ENCODE results near the gene TOR4A. TPM values are rescaled to one million over a fixed set of nuclear protein-coding genes. Genes with fewer than 3 reads are reported as not detected.
A peak's percentile ranks its signal among the peaks of the same experiment; 100 is the strongest.

TOR4A gene
- total RNA-seq, 1 experiment from 2014 or later: 74.7 TPM

DNA sequence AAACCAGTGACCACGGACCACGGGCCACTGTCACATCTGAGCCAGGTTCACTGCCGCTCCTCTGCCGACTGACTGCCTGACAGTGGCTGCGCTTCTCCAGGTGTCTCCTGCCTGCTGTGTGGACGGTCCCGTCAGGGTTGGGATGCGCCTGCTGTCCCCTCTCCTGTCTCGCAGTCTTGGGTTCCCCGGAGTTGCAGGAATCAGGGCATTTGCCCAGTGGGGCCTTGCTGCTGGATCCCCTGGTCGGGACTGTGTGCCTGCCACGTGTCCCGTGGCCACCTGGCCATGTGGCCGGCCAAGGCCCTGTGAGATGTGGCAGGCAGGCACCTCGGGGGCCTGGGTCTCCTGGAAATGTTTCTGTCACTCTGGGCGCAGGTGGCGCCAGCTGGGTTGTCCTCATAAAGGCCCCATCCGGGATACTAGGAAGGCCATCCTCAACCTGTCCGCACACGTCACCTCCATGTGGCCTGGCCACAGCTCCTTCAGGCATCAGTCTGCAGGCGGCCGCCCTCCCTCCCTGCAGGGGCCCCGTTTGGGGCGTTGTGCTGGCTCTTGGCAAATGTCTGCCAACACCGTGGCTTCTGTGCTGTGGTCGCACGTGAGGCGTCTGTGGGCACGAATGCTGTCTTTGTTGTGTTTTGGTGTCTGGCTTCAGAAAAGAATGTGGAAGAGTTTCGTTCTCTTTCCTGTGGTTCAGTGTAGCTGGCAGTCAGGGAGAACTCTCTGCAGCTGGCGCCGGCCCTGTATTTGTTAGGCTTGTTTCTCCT, 6.4 kb upstream of the TOR4A start:
- no peak for DNase-seq (ENCODE audit: low read depth)

DNA sequence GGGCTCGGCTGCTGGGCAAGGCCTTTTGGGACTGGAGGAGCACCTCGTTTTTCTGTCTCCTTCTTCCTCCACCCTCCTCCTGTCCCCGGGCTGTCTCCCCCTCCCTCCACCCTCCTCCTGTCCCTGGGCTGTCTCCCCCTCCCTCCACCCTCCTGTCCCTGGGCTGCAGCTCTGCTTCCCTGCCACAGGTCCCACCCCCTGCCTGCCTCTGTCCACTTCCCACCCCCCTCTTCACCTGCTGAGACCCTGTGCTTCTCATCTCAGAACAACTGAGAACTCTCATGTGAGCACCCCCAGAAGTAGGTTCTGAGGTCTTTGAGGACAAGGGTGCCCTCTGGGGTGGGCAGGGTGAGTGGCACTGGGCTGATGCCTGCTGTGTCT, 5.8 kb upstream of the TOR4A start:
- DNase-seq (ENCODE audit: low read depth): no peak

DNA sequence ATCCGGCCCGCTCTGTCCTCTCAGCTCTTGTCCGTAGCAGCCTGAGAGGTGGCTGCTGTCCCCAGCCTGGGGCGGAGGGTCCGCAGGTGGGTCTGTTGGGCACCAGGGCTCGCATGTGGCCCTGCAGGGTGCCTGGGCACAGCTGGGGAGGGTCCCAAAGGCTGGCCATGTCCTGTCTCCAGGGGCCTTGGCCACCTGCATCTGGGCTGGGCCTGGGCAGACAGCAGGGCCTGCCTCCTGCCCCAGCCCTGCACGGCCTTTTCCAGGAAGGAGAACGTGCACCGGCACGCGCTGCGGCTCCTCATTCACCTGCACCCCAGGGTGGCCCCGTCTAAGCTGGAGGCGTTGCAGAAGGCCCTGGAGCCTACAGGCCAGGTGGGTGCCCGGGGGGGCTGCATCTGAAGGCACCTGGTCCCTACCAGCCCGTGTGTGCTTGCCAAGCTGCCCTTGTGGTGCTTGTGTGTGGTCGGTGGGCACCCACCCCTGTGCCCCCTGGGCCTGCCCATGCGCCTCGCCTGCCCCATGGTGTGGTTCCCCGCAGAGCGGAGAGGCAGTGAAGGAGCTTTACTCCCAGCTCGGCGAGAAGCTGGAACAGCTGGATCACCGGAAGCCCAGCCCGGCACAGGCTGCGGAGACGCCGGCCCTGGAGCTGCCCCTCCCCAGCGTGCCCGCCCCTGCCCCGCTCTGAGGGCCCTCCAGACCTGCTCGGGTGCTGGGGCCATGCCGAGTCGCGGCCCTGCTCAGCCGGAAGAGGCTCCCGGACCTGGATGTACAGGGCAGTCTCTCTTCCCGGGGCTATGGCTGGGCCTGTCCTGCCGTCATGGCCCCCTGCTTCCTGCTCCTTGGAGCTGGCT, 5.1 kb upstream of the TOR4A start:
- DNase-seq (ENCODE audit: low read depth): no peak

DNA sequence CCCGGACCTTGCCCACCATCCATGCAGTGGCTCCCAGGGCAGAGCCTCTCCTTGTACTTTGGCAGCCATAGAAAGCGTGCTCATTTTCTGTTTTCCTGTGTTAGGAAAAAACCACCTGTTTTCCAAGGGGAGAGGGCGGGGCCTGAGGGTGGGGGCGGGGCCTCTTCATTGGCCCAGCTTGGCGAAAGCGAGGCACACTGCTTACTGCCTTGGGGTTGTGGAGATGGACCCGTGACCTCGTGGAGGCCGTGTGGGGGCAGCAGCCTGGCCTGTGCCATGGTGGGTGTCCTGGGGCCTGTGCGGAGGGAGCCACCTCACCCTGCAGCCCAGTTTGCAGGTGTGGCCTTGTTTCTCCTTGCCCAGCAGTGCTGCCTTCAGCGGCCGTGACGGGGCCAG, 4.4 kb upstream of the TOR4A start:
- no peak for DNase-seq (ENCODE audit: low read depth)

DNA sequence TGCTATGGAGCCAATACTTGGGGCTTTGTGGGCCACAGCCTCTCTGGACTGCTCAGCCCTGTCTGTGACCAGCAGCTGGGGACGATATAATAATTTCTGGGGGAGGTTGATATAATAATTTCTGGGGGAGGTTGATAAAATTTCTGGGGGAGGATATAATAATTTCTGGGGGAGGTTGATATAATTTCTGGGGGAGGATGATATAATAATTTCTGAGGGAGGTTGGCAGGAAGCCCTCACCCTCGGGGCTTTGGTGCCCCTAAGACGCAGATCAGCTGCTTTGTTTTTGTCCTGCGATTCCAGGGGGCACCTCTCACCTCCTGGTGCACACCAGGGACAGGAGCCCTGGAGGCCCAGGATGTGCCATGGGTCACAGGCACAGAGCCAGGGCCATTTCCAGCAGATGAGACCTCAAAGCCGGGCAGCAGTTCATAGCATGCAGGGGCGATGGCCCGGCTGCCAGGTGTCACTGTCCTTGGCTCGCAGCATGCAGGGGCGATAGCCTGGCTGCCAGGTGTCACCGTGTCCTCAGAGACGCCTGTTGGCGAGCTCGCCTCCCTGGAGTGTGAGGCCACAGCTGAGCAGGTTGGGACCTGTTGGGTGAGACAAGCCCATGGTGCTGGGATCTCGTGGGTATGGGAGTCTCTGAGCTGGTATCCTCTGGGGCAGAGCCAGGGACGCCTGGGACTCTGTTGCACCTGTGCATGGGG, 3.8 kb upstream of the TOR4A start:
- DNase-seq (ENCODE audit: low read depth): no peak

DNA sequence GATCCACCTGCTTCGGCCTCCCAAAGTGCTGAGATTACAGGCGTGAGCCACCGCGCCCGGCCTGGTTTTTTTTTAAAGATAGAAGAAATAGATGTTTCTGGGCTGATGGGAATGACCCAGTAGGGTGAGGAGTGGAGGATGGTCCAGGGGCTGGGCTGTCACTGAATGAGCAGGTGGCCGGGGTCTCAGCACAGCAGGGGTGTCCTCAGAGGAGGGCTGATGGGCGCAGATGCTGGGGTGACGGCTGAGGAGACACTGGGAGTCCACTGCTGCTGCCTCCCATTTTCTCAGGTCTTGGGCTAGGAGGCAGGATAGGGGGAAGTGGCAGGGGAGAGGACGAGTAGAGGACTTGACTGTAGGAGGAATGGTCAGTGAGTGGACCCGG, 2.3 kb upstream of the TOR4A start:
- no peak for DNase-seq (ENCODE audit: low read depth)

DNA sequence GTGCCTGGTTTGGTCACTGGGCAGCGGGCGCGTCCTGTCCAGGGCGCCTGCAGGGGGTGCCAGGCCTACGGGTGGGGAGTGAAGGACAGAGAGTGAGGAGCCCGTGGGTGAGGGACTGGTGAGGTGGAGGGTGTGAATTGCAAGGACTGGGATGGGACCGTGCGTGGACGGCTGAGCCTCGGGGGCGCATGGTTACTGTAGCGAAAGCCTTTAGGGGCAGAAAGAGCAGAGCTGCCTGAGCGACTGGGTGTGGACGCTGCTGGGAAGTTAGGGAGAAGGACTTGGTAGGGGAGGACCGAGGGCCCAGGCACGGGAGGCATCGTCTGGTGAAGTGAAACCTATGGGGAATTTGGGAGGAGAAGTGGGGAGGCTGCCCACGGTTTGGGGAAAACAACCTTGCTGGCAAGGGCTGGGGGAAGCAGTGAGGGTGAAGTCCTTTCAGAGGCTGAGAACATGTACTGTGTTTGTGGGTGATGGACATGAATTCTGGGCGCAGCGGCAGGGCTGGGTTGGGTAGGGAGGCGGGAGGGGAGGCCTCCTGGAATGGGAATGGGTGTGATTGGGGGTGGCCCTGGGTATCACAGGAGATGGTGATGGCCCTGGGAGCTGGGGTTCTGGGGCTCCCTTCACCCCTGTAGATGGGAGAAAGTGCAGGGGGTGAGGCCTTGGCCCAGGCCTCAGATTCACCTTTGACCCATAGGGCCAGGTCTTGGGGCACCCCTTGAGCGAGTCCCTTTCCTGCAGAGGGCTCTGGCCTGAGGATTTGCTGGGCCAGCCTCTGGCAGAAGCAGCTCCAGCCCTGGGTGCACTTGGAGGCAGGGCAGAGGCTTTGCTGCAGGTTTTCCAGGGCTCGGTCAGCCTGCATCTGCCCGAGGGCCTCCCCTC, 1.7 kb upstream of the TOR4A start:
- DNase-seq (ENCODE audit: low read depth): no peak

DNA sequence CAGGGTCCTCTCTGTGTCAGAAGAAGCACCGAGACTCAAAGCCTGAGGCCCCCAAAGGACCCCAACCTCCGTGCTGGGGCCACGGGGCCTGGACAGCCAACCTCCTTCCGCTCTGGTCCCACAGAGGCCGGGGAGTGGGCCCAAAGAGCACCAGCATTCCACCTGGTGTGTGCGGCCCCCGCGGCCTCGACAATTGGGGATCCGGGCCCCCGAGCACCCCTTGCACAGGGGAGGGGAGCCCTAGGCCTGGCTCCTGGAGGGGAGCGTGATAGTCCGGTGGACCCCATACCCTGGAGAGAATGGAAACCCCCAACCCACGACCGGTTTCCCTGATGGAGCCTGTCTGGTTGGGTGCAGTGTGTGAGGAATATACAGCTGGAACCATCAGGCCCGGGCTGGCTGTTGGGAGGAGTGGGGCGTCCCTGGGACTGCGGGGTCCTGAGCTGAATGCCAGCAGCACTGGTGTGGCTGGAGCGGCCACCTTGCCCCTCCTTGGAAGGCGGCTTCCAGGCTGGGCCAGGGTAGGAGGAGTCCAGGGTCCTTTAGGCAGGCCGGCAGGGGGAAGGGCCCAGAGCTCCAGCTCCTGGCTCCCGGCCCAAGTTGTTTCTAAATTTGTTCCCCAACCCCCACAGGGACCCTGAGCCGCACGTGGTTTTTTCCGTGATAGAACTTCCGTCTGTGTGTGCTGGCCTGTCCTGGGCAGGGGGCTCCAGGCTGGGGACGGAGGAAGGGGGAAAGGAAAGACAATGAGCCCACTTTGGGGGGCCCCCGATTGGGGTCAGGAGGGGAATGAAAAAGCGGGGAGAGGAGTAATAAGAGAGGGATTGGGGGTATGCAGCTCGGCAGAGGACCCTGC, 825 bp upstream of the TOR4A start:
- DNase-seq (ENCODE audit: low read depth): peak; percentile 78

DNA sequence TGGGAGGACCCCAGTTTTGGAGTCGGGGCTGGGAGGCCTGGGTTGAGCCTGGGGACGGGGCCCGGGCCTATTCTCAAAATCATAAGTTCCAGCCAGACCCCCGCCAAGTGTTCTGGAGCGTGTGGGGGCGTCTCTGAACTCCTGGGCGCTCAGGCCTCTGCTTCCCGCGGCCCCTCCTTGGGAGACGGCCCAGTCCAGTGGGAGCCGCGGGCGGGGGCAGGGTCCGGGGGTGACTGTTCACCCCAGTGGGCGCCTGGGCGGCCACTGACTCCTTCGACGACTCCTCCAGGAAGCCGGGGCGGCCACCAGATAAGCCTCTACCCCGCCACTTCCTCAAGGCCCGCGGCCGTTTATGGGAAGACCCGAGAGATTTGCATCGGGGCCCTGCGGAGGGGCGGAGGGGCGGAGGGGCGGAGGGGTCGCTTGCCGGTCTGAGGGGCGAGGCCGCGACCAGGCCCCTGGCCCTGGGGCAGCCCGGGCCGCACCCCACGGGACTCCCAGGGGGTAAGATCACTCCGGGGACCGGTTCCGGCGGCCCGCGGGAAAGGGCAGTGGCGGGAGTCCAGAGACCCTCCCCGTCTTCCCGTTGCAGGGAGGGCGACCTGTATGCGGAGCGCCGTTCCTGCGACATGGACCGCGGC, 655 bp downstream of the TOR4A start:
- DNase-seq (ENCODE audit: low read depth): no peak

DNA sequence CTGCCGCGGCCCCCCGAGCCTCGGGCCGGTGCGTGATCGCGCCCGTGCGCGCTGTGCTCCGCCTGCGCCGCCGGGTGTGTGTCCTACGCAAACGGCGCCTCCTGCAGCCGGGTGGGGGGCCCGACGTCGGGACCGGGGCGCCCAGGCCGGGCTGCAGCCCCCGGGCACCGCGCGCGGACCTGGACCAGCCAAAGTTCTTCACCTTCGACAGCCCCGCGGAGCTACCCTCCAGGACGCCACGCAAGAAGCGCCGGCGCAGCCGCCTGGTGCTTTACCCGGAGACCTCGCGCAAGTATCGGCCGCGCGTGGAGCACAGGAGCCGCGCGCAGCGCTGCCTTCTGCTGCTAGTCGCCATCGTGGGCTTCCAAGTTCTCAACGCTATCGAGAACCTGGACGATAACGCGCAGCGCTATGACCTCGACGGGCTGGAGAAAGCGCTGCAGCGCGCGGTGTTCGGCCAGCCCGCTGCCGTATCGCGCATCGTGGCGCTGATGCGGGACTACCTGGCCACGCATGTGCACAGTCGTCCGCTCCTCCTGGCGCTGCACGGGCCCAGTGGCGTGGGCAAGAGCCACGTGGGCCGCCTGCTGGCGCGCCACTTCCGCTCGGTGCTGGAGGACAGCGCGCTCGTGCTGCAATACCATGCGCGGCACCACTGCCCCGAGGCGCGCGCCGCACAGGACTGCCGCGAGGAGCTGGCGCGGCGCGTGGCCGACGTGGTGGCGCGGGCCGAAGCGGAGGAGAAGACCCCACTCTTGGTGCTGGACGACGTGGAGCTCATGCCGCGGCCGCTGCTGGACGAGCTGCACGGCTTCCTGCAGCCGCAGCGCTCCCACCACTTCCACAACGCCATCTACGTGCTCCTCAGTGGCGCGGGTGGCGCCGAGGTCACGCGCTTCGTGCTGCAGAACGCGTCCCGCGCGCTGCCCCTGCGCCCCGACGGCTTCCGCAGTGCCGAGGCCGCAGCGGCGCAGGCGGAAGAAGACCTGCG, 1.5 kb downstream of the TOR4A start:
- no peak for DNase-seq (ENCODE audit: low read depth)

DNA sequence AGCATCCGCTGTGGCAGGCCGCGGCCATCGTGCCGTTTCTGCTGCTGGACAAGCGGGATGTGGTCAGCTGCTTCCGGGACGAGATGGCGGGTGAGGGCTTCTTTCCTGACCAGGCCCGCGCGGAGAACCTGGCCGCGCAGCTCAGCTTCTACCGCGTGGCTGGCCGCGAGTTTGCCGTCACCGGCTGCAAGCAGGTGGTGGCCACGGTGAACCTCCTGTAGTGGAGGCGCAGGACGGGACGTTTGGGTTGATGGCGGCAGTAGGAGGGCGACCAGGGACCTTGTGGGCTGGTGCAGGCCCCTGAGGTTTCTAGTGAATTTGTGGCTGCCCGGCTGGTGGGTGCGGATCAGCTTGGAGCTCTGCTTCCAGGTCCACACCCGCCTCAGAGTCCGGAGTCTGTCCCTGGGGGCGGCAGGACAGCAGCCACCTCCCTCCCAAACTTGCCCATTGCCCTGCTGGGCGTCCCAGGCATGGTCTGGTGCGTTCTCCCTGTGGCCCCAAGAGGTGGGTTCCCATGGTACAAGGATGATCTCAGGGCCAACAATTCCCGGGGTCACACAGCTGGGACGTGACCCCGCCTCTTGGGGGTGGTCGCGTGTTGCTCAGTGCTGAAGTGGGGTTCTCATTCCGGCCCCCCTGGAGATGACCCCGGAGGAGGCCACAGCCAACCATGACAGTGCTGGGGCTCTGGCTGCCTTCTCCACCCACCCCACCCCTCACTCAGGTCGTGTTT, 2.4 kb downstream of the TOR4A start:
- no peak for DNase-seq (ENCODE audit: low read depth)

DNA sequence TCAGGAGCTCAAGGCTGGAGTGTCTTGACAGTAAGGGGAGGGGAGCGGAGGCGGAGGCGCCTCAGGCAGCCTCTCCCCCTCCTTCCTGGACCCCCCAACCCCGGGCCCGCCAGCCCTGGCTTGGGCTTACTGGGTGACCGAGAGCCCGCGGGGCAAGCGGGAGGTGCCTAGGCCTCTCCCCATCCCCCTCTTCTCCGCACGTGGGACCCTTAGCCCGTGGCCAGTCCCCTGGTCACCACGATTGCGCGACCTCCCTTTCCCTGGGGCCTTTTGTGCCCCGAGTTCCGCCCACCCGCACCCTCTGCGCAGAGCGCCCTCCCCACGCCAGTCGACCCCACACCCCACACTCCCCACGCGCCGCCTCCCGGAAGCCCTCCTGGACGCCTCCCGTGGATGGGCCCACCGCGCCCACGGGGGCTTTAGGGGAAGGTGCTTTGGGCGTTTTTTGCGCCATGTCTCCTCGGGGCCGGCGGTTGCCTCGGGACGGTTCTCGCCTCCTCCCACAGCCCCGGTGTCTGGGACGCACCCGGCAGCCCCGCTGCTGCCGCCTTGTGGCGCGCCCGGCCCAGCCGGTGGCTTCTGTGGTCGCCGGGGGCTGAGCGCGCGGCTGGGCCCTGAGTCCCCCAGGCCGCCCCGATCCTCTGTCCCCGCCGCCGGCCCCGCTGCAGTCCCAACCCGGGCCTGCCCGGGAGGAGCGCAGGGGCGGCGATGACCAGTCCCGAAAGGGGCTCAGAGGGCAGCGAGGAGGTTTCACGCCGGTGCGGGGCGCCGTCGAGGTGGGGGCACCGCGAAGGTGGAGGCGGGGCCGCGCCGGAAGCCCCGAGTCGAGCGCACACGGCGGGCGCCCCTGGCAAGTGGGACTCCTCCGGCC, 3.2 kb downstream of the TOR4A start:
- no peak for DNase-seq (ENCODE audit: low read depth)

DNA sequence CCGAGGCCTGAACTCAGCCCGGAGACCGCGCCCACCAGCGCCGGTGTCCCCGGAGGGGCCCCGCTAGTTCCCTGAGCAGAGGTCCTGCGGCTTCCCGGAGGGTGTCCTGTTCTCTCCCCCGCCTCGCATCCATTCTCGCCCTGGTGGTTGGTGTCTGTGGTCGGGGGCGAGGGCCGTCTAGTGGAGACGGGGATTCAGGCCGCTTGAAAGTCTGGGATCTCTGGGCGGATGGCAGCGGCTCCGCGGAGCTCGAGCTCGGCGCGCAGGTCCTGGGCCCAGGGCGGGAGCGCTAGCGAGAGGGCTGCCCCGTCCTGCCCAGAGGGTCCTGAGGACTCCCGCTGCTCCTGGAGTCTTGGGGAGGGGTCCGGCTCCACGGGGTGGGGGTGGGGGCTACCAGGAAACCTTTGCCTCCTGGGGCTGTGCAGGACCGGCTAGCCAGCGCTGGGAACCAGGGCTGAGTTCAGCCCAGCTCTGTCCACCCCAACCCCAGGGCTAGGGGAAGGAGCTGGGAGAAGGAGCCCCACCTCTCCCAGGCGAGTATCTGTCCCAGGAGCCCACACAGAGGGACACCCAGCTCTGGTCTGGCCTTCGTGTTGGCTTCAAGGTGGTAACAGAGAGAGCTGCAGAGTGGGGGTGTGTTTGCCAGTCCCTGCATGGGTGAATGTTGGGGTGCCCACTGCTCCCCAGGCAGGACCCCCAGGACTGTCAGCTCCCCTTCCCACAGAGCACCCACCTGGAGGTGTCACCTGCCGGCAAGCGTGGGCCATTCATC, 4.0 kb downstream of the TOR4A start:
- DNase-seq (ENCODE audit: low read depth): no peak

DNA sequence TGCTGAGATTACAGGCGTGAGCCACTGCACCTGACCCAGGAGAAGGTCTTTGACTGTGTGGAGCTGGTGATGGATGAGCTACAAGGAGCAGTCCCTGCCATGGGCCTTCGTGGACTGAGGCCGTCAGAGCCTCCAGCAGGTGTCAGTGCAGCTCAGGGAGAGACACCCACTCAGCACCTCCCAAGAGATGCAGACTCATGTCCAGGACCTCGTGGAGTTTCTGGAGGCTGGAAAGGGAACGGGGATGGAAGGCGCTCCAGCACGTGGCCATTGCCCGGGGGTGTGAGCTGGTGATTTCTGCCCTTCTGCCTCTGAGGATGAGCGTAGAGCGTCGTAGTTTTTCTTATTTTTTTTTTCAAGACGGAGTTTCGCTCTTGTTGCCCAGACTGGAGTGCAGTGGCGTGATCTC, 9.5 kb downstream of the TOR4A start:
- peak; percentile 77 for DNase-seq (ENCODE audit: low read depth)

DNA sequence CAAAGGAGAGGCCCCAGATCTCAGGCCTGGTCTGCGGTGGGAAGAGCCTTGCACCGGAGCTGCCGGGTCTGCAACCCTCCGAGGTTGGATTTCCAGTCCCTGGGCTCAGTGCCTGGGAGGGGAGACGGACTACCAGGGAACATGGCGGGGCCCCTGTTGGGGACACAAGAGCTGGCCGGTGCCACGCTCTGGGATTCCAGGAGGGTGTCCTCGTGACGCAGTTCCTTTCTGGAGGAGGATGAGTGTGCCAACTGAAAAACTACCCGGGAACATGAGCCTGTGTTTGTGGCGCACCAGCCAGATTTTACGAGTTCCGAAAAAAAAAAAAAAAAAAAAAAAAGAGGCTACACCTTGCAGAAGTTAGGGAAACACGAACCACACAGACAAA, 15.6 kb downstream of the TOR4A start:
- DNase-seq (ENCODE audit: low read depth): no peak

DNA sequence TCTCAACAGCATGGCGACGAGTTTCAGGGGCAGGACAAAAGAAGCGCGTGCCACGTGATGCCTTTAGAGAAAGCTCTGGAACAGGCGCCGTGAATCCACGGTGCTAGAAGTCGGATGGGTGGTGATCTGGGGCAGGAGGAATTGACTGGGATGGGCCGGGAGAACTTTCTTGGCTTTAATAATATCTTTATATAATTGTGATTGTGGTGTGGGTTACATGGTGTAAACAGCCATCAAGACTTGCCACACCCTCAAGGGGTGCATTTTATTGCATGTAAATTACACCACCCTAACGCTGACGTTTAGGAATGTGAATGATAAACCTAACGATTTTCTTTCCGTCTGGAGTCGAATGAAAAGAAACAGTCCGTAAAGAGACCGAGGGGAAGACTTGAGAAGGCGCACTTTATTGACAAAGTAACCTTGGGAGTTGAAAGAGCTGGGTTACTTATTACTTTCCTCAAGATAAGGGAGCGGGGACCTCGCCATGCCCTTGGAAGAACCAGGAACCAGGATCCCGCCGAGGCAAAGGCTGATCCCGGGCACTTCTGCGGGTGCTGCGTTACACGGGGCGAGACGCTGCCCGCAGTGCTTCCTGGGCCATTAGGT, 16.1 kb downstream of the TOR4A start:
- no peak for DNase-seq (ENCODE audit: low read depth)

Data from HT1080 (cell line).